Measurements from ENCODE around the gene PROB1. TPM values are rescaled to one million over a fixed set of nuclear protein-coding genes. Genes with fewer than 3 reads are reported as not detected.

The PROB1 gene
- total and polyA plus RNA-seq, 2 of the 13 experiments (the other 11 are each of a cell fraction or from before 2014, with no cell fraction given) = 0.69 to 1.1 TPM

DNA sequence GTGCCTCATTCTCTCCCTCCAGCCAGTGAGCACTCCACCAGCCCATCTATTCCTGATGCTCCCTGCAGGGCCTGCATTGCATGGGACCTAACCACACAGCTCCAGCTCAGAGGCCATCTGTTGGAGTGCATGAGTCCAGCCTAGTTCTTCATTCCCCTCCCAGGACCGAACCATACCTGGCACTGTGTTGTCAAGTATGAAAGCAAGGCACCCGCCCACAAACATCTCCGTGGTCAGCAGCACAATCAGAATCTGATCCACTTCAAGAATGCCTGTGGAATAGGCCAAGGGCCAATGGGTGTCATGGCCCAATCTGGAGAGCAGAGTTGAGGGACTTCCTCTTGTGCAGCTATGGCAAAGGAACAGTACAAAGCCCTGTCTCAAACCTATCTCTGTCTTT is 17.7 kb downstream of the PROB1 start:
- ChIA-PET POLR2A (no interaction called here), CTCF (ENCODE audit: low intra/inter-chr PET ratio, low total read pairs) (no interaction called here)
- no peak for ATAC-seq
- intact Hi-C loops (cut with micrococcal nuclease; ENCODE audit: unreplicated experiment) (no loop called here), in situ Hi-C loops (cut with HindIII; ENCODE audit: extremely low pct_ligation_motif_present, low pct_unique_long_range_greater_than_20kb) (no loop called here)
- no peaks in the 10 kb centered on the region for H4K20me1 ChIP-seq (ENCODE audit: insufficient read depth, low read length)
- H3K79me2 ChIP-seq (ENCODE audit: insufficient read depth, low read length) = peaks cover 2% of the 10 kb centered on the region
- peaks cover 21% of the 10 kb centered on the region for H3K4me1 ChIP-seq (ENCODE audit: insufficient read depth, low read length)
- WGBS (ENCODE audit: low lambda C conversion rate) = 100% methylated on average over 1 of the region's 3 CpGs
- DNase-seq (ENCODE audit: low spot score) = no peak
- FAIRE-seq = no peak
- no peak overlapping the region for H2AFZ ChIP-seq (ENCODE audit: low read length)
- no peak overlapping the region for H3K27ac ChIP-seq (ENCODE audit: extremely low read length, insufficient read depth, low read length)
- H3K9me3 ChIP-seq (ENCODE audit: low read length) = no peaks in the 10 kb centered on the region
- no peaks in the 10 kb centered on the region for H3K27me3 ChIP-seq (ENCODE audit: control insufficient read depth in 1 of 2, insufficient read depth in 2 of 2, low read length in 2 of 2)
- peaks cover 0 to 5% of the 10 kb centered on the region in 2 experiments; a peak in 2 of 5 replicates for H3K36me3 ChIP-seq (replicated peaks in 1 of 2; ENCODE audit: control insufficient read depth in 1 of 2, insufficient read depth in 2 of 2, low read length in 2 of 2)
- no TSS peak for BruUV-seq (replicated peaks)
- no peak overlapping the region for H3K9ac ChIP-seq (ENCODE audit: insufficient read depth, low read depth, low read length)
- no peak overlapping the region for H3K4me3 ChIP-seq (replicated peaks in 1 of 3; ENCODE audit: insufficient read depth in 1 of 3, low read depth in 2 of 3, low read length in 3 of 3)
- no peak overlapping the region for H3K4me2 ChIP-seq (ENCODE audit: low read depth, low read length)
- TF ChIP-seq ZNF670 (CRISPR knock-in tag; IDR thresholded peaks at IDR 0.05; ENCODE audit: borderline replicate concordance) (no peak), ZNF124 (CRISPR knock-in tag; IDR thresholded peaks at IDR 0.05) (no peak), ZNF337 (CRISPR knock-in tag; IDR thresholded peaks at IDR 0.05; ENCODE audit: borderline replicate concordance, low read depth) (no peak), RNF2 (conservative IDR thresholded peaks at IDR 0.05; ENCODE audit: low read depth) (no peak), ZNF577 (CRISPR knock-in tag; IDR thresholded peaks at IDR 0.05; ENCODE audit: borderline replicate concordance, low read depth) (no peak), KAT8 (CRISPR knock-in tag; IDR thresholded peaks at IDR 0.05) (no peak), TBX2 (CRISPR knock-in tag; IDR thresholded peaks at IDR 0.05; ENCODE audit: borderline replicate concordance) (no peak), PCBP2 (optimal IDR thresholded peaks at IDR 0.05; ENCODE audit: low read depth, low read length, poor library complexity, severe bottlenecking) (no peak), POLR2AphosphoS2 (IDR thresholded peaks at IDR 0.05; ENCODE audit: low read depth, low read length) (no peak), NPAS2 (CRISPR knock-in tag; IDR thresholded peaks at IDR 0.05; ENCODE audit: borderline replicate concordance) (no peak), CBX1 (IDR thresholded peaks at IDR 0.05; ENCODE audit: low read depth) (no peak), FOSL2 (CRISPR knock-in tag; IDR thresholded peaks at IDR 0.05) (no peak)
- TF ChIP-seq, protein P1, sequence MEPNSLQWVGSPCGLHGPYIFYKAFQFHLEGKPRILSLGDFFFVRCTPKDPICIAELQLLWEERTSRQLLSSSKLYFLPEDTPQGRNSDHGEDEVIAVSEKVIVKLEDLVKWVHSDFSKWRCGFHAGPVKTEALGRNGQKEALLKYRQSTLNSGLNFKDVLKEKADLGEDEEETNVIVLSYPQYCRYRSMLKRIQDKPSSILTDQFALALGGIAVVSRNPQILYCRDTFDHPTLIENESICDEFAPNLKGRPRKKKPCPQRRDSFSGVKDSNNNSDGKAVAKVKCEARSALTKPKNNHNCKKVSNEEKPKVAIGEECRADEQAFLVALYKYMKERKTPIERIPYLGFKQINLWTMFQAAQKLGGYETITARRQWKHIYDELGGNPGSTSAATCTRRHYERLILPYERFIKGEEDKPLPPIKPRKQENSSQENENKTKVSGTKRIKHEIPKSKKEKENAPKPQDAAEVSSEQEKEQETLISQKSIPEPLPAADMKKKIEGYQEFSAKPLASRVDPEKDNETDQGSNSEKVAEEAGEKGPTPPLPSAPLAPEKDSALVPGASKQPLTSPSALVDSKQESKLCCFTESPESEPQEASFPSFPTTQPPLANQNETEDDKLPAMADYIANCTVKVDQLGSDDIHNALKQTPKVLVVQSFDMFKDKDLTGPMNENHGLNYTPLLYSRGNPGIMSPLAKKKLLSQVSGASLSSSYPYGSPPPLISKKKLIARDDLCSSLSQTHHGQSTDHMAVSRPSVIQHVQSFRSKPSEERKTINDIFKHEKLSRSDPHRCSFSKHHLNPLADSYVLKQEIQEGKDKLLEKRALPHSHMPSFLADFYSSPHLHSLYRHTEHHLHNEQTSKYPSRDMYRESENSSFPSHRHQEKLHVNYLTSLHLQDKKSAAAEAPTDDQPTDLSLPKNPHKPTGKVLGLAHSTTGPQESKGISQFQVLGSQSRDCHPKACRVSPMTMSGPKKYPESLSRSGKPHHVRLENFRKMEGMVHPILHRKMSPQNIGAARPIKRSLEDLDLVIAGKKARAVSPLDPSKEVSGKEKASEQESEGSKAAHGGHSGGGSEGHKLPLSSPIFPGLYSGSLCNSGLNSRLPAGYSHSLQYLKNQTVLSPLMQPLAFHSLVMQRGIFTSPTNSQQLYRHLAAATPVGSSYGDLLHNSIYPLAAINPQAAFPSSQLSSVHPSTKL (CRISPR knock-in tag; IDR thresholded peaks at IDR 0.05) = no peak
- TF ChIP-seq, protein P2, sequence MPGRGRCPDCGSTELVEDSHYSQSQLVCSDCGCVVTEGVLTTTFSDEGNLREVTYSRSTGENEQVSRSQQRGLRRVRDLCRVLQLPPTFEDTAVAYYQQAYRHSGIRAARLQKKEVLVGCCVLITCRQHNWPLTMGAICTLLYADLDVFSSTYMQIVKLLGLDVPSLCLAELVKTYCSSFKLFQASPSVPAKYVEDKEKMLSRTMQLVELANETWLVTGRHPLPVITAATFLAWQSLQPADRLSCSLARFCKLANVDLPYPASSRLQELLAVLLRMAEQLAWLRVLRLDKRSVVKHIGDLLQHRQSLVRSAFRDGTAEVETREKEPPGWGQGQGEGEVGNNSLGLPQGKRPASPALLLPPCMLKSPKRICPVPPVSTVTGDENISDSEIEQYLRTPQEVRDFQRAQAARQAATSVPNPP (CRISPR knock-in tag; IDR thresholded peaks at IDR 0.05) = no peak
- TF ChIP-seq, protein P3, sequence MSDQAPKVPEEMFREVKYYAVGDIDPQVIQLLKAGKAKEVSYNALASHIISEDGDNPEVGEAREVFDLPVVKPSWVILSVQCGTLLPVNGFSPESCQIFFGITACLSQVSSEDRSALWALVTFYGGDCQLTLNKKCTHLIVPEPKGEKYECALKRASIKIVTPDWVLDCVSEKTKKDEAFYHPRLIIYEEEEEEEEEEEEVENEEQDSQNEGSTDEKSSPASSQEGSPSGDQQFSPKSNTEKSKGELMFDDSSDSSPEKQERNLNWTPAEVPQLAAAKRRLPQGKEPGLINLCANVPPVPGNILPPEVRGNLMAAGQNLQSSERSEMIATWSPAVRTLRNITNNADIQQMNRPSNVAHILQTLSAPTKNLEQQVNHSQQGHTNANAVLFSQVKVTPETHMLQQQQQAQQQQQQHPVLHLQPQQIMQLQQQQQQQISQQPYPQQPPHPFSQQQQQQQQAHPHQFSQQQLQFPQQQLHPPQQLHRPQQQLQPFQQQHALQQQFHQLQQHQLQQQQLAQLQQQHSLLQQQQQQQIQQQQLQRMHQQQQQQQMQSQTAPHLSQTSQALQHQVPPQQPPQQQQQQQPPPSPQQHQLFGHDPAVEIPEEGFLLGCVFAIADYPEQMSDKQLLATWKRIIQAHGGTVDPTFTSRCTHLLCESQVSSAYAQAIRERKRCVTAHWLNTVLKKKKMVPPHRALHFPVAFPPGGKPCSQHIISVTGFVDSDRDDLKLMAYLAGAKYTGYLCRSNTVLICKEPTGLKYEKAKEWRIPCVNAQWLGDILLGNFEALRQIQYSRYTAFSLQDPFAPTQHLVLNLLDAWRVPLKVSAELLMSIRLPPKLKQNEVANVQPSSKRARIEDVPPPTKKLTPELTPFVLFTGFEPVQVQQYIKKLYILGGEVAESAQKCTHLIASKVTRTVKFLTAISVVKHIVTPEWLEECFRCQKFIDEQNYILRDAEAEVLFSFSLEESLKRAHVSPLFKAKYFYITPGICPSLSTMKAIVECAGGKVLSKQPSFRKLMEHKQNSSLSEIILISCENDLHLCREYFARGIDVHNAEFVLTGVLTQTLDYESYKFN (CRISPR knock-in tag; conservative IDR thresholded peaks at IDR 0.05) = no peak
- TF ChIP-seq, protein P4, sequence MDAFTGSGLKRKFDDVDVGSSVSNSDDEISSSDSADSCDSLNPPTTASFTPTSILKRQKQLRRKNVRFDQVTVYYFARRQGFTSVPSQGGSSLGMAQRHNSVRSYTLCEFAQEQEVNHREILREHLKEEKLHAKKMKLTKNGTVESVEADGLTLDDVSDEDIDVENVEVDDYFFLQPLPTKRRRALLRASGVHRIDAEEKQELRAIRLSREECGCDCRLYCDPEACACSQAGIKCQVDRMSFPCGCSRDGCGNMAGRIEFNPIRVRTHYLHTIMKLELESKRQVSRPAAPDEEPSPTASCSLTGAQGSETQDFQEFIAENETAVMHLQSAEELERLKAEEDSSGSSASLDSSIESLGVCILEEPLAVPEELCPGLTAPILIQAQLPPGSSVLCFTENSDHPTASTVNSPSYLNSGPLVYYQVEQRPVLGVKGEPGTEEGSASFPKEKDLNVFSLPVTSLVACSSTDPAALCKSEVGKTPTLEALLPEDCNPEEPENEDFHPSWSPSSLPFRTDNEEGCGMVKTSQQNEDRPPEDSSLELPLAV (CRISPR knock-in tag; conservative IDR thresholded peaks at IDR 0.05; ENCODE audit: low read depth) = no peak
